Breast epithelium (tissue), 4 donors: ENCODE data around the gene IGSF21. TPM values are rescaled to one million over a fixed set of nuclear protein-coding genes. Genes with fewer than 3 reads are reported as not detected.

Experiments used
- DNase-seq, 2 donors: peaks; one replicate each; pipeline ENCODE4 v3.0.0-alpha.2; 2019; ENCODE audit warnings: low spot score in 2 of 2
- H3K27ac ChIP-seq, 2 donors: fragments of 200-600 bp; sonication (generic) in 1 of 2; one replicate each; pipeline ENCODE4 v1.5.1; 2016 to 2019; ENCODE audit warnings: mild to moderate bottlenecking in 1 of 2
- H3K27me3 ChIP-seq, 2 donors: fragments of 200-600 bp; sonication (generic) in 1 of 2; one replicate each; pipeline versions ENCODE4 v1.5.1 to v1.6.0; 2017 to 2019; ENCODE audit warnings: control low read depth in 1 of 2, mild to moderate bottlenecking in 1 of 2
- H3K36me3 ChIP-seq: fragments of 200-600 bp; one replicate; pipeline ENCODE4 v1.5.1; 2019
- H3K4me1 ChIP-seq, 2 donors: fragments of 200-600 bp; sonication (generic); one replicate each; pipeline ENCODE4 v1.5.1; 2016 to 2019; ENCODE audit warnings: control low read depth in 1 of 2
- H3K4me3 ChIP-seq, 3 donors: fragments of 200-600 bp; sonication (generic); 1 replicate in 2 of 3; 2 replicates in 1 of 3; pipeline ENCODE4 v1.5.1; 2016 to 2019; ENCODE audit warnings: mild to moderate bottlenecking in 3 of 3, moderate library complexity in 2 of 3
- H3K9me3 ChIP-seq, 2 donors: fragments of 200-600 bp; sonication (generic) in 1 of 2; one replicate each; pipeline ENCODE4 v1.5.1; 2016 to 2019; ENCODE audit warnings: control low read depth in 1 of 2
- POLR2A ChIP-seq: fragments of 450-650 bp; IDR thresholded peaks from one replicate; pipeline ENCODE4 v1.6.1; 2016; ENCODE audit warnings: antibody characterized with exemption, mild to moderate bottlenecking, moderate library complexity
- POLR2AphosphoS5 ChIP-seq, 3 donors: sonication (generic); formaldehyde crosslinking; IDR thresholded peaks; one replicate each; pipeline ENCODE4 v1.6.1; 2017; ENCODE audit warnings: antibody characterized with exemption in 3 of 3
- intact Hi-C: fragments of 100-400 bp; cut with DNase I; formaldehyde crosslinking; loops from one replicate; pipeline ENCODE4 v1.15.1; 2023; ENCODE audit warnings: low total_unique reads
- total RNA-seq, 3 donors: library from RNA; depleted of rRNA; stranded (reverse); fragments of >200 nt; gene quantifications; one replicate each; pipeline ENCODE4 v1.1.0, GENCODE V29; 2016
- TF ChIP-seq, protein P1 (sequence below), 3 donors: fragments of 450-650 bp; IDR thresholded peaks; one replicate each; pipeline ENCODE4 v1.5.1; 2016 to 2017; ENCODE audit warnings: antibody characterized with exemption in 3 of 3, mild to moderate bottlenecking in 3 of 3, moderate library complexity in 3 of 3

Gene IGSF21
- total RNA-seq, 3 donors from 2014 or later = 4.8 to 9.5 (median 4.8) TPM

DNA sequence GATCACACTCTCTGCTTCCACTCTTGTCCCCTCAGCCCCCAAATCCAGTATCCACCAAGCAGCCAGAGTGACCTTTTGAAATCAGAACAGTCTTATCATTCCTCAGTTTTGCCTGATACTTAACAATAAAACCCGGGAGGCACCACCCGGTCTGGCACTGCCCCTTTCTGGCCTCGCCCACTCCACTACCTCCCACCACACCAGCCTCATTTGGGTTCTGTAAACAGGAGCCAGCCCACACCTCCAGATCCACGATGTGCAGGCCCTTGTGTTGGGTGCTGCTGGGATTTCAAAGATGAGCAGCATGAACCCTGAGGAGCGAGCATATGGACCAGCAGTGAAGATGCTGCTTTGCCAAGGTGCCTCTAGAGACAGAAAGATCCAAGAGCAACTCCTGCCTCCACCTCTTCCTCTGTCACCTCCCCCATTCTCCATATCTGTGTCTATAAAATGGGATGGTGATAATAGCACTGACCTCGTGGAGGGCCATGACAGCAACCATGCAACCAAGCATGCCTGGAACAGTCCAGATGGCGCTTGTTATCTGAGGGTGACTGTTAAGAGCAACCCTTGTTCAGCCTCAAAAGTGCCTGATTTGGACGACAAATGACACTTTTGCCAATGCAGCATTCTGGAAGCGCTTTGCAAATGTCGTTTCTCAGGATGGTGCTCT is 136.0 kb downstream of the IGSF21 start:
- intact Hi-C loops = no loop called here
- no peak for TF ChIP-seq POLR2A
- no peak for TF ChIP-seq POLR2AphosphoS5 (IDR thresholded peaks at IDR 0.05)
- TF ChIP-seq, protein P1, sequence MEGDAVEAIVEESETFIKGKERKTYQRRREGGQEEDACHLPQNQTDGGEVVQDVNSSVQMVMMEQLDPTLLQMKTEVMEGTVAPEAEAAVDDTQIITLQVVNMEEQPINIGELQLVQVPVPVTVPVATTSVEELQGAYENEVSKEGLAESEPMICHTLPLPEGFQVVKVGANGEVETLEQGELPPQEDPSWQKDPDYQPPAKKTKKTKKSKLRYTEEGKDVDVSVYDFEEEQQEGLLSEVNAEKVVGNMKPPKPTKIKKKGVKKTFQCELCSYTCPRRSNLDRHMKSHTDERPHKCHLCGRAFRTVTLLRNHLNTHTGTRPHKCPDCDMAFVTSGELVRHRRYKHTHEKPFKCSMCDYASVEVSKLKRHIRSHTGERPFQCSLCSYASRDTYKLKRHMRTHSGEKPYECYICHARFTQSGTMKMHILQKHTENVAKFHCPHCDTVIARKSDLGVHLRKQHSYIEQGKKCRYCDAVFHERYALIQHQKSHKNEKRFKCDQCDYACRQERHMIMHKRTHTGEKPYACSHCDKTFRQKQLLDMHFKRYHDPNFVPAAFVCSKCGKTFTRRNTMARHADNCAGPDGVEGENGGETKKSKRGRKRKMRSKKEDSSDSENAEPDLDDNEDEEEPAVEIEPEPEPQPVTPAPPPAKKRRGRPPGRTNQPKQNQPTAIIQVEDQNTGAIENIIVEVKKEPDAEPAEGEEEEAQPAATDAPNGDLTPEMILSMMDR (IDR thresholded peaks at IDR 0.05) = no peak
- no peak for DNase-seq
- Histone ChIP-seq H3K4me3 (no peak overlapping the region), H3K27ac (no peak overlapping the region), H3K4me1 (no peaks in the 10 kb centered on the region), H3K36me3 (no peaks in the 10 kb centered on the region), H3K9me3 (no peaks in the 10 kb centered on the region), H3K27me3 (peaks cover 0 to 28% of the 10 kb centered on the region in 2 donors)

DNA sequence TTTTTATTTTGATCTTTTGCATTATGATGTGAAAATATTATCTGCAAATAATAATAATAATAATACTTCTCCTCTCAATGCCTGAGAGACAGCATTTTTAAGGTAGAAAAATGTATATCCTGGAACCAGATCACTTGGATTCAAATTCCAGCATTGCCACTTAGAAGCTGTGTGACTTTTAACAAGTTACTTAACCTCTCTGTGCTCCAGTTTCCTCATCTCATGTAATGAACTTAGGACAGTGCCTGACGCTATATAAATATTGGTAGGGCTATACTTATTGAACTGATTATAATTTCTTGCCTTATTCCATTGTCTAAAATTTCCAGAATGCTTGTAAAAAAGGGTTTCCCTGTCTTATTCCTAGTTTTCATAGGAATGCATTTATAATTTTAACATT is 137.2 kb downstream of the IGSF21 start:
- TF ChIP-seq, protein P1 (IDR thresholded peaks at IDR 0.05) = no peak
- no peak for TF ChIP-seq POLR2A
- no peak for TF ChIP-seq POLR2AphosphoS5 (IDR thresholded peaks at IDR 0.05)
- no peaks in the 10 kb centered on the region for H3K9me3 ChIP-seq
- H3K4me1 ChIP-seq = no peaks in the 10 kb centered on the region
- H3K4me3 ChIP-seq = no peak overlapping the region
- no peak overlapping the region for H3K27ac ChIP-seq
- DNase-seq = no peak
- no peaks in the 10 kb centered on the region for H3K36me3 ChIP-seq
- intact Hi-C loops = no loop called here
- peaks cover 0 to 32% of the 10 kb centered on the region in 2 donors for H3K27me3 ChIP-seq

DNA sequence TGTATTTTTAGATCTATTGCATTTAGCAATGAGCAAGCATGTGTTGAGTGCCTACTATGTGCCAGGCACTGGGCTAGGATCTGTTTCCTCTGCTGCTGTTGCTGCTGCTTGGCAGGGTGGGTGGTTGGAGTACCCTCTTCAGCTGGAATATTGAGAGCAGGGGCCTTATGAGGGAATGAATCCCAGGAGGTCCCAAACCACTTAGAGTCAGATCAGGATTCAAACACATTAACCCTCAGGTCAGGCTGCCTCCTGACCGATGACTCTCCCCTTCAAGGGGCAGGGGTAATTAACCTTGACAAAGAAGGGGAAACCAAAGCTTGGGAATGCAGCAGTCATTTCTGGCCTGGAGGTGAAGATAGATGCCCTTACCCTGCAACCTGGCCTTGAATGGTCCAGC is 138.0 kb downstream of the IGSF21 start:
- DNase-seq = no peak
- TF ChIP-seq, protein P1 (IDR thresholded peaks at IDR 0.05) = no peak
- TF ChIP-seq POLR2AphosphoS5 (IDR thresholded peaks at IDR 0.05) (no peak), POLR2A (no peak)
- Histone ChIP-seq H3K9me3 (peaks cover 0 to 2% of the 10 kb centered on the region in 2 donors), H3K27me3 (peaks cover 0 to 28% of the 10 kb centered on the region in 2 donors), H3K36me3 (no peaks in the 10 kb centered on the region), H3K4me3 (no peak overlapping the region), H3K4me1 (no peaks in the 10 kb centered on the region), H3K27ac (no peak overlapping the region)
- intact Hi-C loops = no loop called here

DNA sequence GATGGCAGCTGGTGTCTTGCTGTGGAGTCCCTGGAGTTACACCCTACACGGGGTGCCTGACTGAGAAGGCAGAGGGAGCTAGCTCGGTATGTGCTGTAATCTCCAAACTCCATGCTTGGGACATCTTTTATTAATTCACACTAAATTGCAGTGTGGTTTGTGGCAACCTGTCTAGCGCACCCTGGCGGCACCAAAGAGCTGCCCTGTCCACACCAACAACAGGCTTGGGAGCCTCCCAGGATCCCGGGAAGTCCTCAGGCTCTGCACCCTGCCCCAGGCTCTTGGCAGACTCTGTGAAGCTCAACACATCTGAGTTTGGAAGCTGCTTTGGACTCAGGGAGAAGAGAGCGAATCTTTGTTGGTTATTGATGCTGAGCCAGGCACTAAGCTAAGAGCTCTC is 138.9 kb downstream of the IGSF21 start:
- Histone ChIP-seq H3K4me3 (no peak overlapping the region), H3K27me3 (peaks cover 0 to 21% of the 10 kb centered on the region in 2 donors)

DNA sequence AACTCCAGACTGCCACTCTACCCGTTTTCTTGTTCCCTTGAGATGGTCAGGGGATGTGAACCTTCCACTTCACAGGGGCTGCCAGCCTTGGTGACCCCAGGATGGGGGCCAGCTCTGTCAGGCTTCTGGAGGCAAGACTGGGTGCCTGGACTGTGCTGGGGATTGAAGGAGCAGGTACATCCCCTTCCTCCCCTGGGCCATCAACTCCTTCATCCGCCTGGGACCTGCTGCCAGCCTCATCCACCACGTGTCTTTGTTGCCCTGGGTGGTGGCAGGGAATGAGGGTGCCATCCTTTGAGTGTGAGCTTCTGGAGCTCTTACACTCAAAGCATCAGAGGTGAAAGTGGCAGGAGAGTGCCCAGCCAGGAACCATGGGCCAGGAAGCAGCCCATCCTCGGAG is 139.6 kb downstream of the IGSF21 start:
- Histone ChIP-seq H3K27me3 (peaks cover 0 to 16% of the 10 kb centered on the region in 2 donors), H3K27ac (no peak overlapping the region), H3K9me3 (peaks cover 7 to 14% of the 10 kb centered on the region in 2 donors), H3K4me3 (no peak overlapping the region), H3K4me1 (no peaks in the 10 kb centered on the region), H3K36me3 (no peaks in the 10 kb centered on the region)
- DNase-seq = no peak
- intact Hi-C loops = no loop called here
- TF ChIP-seq POLR2AphosphoS5 (IDR thresholded peaks at IDR 0.05) (no peak), POLR2A (no peak)
- TF ChIP-seq, protein P1 (IDR thresholded peaks at IDR 0.05) = no peak

More for the DNA sequence above, 138.9 kb downstream of the IGSF21 start:
- Histone ChIP-seq H3K9me3 (peaks cover 5 to 11% of the 10 kb centered on the region in 2 donors), H3K27ac (no peak overlapping the region), H3K4me1 (no peaks in the 10 kb centered on the region), H3K36me3 (no peaks in the 10 kb centered on the region)
- DNase-seq = no peak
- intact Hi-C loops = no loop called here
- TF ChIP-seq POLR2A (no peak), POLR2AphosphoS5 (IDR thresholded peaks at IDR 0.05) (no peak)
- TF ChIP-seq, protein P1 (IDR thresholded peaks at IDR 0.05) = no peak
